ENCODE results near the gene PEX11G. TPM values are rescaled to one million over a fixed set of nuclear protein-coding genes. Genes with fewer than 3 reads are reported as not detected.

The PEX11G gene
- total RNA-seq, 1 donor from 2014 or later = 8.9 TPM

DNA sequence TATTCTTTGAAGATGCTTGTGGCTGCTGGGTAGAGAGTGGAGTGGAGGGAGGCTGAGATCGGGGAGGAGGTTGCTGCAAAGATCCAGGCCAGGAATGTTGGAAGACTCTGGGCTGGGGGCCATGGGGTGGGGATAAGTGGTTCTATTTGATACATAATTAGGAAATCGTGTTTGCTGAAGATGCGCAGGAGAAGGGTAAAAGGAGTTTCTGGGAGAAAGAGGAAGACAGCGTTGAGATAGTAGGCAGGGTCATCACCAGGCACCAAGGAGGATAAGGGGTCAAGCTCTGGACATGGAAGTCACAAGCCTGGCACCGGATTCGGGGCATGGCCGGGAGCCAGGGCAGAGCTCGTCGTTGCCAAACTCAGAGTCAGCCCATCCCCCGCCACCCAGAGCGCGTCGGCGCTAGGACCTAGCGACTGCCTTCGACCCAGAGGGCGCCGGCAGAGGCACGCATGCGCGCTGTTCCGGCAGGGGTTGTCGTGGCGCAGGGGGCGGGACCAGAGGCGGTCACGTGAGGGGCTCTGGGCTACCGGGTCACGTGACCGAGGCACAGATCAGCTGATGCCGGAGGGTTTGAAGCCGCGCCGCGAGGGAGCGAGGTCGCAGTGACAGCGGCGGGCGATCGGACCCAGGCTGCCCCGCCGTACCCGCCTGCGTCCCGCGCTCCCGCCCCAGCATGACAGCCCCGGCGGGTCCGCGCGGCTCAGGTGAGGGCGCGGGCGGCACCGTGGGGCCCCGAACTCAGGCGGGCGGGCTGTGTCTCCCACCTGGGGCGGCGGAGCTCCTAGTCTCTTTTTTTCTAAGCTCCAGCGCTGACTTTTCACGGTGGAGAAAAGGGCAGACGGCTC, 33.5 kb upstream of the PEX11G start, which contains the start of gene MCOLN1:
TSS of gene MCOLN1 (plus strand) at position 553 of the 851 bp plus-strand sequence. CDS start at position 680, 127 bp downstream.
- DNase-seq (ENCODE audit: low read depth) = peak; percentile 73
- TF ChIP-seq, protein P1, sequence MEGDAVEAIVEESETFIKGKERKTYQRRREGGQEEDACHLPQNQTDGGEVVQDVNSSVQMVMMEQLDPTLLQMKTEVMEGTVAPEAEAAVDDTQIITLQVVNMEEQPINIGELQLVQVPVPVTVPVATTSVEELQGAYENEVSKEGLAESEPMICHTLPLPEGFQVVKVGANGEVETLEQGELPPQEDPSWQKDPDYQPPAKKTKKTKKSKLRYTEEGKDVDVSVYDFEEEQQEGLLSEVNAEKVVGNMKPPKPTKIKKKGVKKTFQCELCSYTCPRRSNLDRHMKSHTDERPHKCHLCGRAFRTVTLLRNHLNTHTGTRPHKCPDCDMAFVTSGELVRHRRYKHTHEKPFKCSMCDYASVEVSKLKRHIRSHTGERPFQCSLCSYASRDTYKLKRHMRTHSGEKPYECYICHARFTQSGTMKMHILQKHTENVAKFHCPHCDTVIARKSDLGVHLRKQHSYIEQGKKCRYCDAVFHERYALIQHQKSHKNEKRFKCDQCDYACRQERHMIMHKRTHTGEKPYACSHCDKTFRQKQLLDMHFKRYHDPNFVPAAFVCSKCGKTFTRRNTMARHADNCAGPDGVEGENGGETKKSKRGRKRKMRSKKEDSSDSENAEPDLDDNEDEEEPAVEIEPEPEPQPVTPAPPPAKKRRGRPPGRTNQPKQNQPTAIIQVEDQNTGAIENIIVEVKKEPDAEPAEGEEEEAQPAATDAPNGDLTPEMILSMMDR (IDR thresholded peaks at IDR 0.05; ENCODE audit: insufficient read depth, low read length, poor library complexity, severe bottlenecking) = no peak
- Histone ChIP-seq H3K4me3 (ENCODE audit: low read depth, low read length) (peak within 1 kb of the TSS; percentile 62), H3K27me3 (ENCODE audit: control insufficient read depth, insufficient read depth, low read length) (no peaks in the 10 kb centered on the region), H3K36me3 (ENCODE audit: control insufficient read depth, insufficient read depth, low read length) (no peaks in the 10 kb centered on the region)

DNA sequence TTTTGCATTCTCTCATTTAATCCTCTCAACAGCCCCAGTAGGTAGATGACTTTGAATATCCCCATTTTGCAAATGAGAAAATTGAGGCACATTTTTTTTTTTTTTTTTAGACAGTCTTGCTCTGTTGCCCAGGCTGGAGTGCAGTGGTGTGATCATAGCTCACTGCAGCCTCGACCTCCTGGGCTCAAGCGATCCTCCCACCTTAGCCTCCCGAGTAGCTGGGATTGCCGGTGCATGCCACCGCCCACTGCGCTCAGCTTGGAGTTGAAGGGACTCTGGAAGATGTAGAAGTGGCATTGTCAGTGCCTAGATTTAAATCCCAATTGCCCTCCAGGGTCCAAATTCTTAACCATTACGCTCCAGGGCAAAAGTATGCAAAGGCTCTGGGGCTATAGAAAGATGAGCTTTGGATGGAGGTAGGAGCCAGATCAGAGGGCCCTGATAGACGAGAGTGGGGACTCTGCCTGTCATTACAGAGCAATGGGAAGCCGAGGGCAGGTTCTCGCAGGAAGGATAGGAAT, 32.8 kb upstream of the PEX11G start:
- no peak overlapping the region for H3K4me3 ChIP-seq (ENCODE audit: low read depth, low read length)
- DNase-seq (ENCODE audit: low read depth) = no peak
- TF ChIP-seq, protein P1 (IDR thresholded peaks at IDR 0.05; ENCODE audit: insufficient read depth, low read length, poor library complexity, severe bottlenecking) = no peak
- H3K36me3 ChIP-seq (ENCODE audit: control insufficient read depth, insufficient read depth, low read length) = no peaks in the 10 kb centered on the region
- no peaks in the 10 kb centered on the region for H3K27me3 ChIP-seq (ENCODE audit: control insufficient read depth, insufficient read depth, low read length)

DNA sequence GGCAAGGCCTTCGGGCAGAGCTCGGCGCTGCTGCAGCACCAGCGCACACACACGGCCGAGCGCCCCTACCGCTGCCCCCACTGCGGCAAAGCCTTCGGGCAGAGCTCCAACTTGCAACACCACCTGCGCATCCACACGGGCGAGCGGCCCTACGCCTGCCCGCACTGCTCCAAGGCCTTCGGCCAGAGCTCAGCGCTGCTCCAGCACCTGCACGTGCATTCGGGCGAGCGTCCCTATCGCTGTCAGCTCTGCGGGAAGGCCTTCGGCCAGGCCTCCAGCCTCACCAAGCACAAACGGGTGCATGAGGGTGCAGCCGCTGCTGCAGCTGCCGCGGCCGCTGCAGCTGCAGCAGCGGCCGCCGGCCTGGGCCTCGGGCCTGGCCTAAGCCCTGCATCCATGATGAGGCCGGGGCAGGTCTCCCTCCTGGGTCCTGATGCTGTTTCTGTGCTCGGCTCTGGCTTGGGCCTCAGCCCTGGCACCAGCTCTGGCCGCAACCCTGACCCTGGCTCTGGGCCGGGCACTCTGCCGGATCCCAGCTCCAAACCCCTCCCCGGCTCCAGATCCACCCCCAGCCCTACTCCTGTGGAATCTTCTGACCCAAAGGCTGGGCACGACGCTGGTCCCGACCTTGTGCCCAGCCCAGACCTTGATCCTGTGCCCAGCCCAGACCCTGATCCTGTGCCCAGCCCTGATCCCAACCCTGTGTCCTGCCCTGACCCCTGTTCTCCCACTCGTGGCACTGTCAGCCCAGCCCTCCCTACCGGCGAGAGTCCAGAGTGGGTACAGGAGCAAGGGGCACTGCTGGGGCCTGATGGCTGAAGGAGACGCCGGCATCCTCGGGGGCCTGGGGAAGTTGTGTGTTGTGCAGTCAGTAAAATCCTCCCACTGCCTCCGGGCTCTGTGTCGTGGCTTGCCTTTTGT, 31.6 kb upstream of the PEX11G start:
- Histone ChIP-seq H3K4me3 (ENCODE audit: low read depth, low read length) (no peak overlapping the region), H3K36me3 (ENCODE audit: control insufficient read depth, insufficient read depth, low read length) (no peaks in the 10 kb centered on the region), H3K27me3 (ENCODE audit: control insufficient read depth, insufficient read depth, low read length) (no peaks in the 10 kb centered on the region)
- TF ChIP-seq, protein P1 (IDR thresholded peaks at IDR 0.05; ENCODE audit: insufficient read depth, low read length, poor library complexity, severe bottlenecking) = no peak
- no peak for DNase-seq (ENCODE audit: low read depth)

DNA sequence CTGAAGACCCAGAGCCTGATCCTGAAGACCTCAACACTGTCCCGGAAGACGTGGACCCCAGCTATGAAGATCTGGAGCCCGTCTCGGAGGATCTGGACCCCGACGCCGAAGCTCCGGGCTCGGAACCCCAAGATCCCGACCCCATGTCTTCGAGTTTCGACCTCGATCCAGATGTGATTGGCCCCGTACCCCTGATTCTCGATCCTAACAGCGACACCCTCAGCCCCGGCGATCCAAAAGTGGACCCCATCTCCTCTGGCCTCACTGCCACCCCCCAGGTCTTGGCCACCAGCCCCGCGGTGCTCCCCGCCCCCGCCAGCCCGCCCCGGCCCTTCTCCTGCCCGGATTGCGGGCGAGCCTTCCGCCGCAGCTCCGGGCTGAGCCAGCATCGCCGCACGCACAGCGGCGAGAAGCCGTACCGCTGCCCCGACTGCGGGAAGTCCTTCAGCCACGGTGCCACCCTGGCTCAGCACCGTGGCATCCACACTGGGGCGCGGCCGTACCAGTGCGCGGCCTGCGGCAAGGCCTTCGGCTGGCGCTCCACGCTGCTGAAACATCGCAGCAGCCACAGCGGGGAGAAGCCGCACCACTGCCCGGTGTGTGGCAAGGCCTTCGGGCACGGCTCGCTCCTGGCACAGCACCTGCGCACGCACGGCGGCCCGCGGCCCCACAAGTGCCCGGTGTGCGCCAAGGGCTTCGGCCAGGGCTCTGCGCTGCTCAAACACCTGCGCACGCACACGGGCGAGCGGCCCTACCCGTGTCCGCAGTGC, 30.7 kb upstream of the PEX11G start:
- no peaks in the 10 kb centered on the region for H3K27me3 ChIP-seq (ENCODE audit: control insufficient read depth, insufficient read depth, low read length)
- H3K36me3 ChIP-seq (ENCODE audit: control insufficient read depth, insufficient read depth, low read length) = no peaks in the 10 kb centered on the region
- TF ChIP-seq, protein P1 (IDR thresholded peaks at IDR 0.05; ENCODE audit: insufficient read depth, low read length, poor library complexity, severe bottlenecking) = no peak
- no peak overlapping the region for H3K4me3 ChIP-seq (ENCODE audit: low read depth, low read length)
- no peak for DNase-seq (ENCODE audit: low read depth)

DNA sequence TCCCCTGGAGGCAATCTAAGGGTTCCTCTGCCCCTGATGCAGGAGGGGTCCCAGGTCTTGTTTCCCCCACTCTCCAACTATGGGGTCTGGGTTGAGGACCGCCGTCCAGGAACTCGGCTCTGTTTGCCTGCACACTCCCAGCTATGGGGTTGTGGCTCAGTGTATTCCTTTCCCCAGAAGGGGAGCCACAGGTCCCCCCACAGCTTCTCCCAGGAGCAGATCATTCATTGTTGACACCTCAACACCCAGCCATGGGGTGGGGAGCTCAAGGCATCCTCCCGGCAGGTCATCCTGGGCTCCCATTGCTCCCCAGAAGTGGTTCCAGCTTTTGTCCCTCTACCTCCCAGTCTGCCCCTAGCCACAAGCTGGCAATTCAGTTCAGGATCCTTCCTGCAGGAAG, 28.0 kb upstream of the PEX11G start:
- peak overlapping the region; percentile 84 for H3K4me3 ChIP-seq (ENCODE audit: low read depth, low read length)
- DNase-seq (ENCODE audit: low read depth) = no peak
- no peaks in the 10 kb centered on the region for H3K27me3 ChIP-seq (ENCODE audit: control insufficient read depth, insufficient read depth, low read length)
- TF ChIP-seq, protein P1 (IDR thresholded peaks at IDR 0.05; ENCODE audit: insufficient read depth, low read length, poor library complexity, severe bottlenecking) = no peak
- no peaks in the 10 kb centered on the region for H3K36me3 ChIP-seq (ENCODE audit: control insufficient read depth, insufficient read depth, low read length)

All from kidney epithelial cell (primary cell).